HEK293 (cell line): ENCODE data around the gene DOP1A.

Source experiments
- KLF10 ChIP-seq: fragments of 450-650 bp; IDR thresholded peaks from 2 replicates; pipeline ENCODE4 v1.5.1; 2018; ENCODE audit warnings: missing biosample characterization, mild to moderate bottlenecking, missing genetic modification characterization
- KLF7 ChIP-seq: fragments of 450-650 bp; formaldehyde crosslinking; IDR thresholded peaks from 2 replicates; pipeline ENCODE4 v1.5.1; 2016; ENCODE audit warnings: missing biosample characterization, missing genetic modification characterization, borderline replicate concordance
- OVOL3 ChIP-seq: fragments of 450-650 bp; formaldehyde crosslinking; IDR thresholded peaks from 2 replicates; pipeline ENCODE4 v1.5.1; 2016; ENCODE audit warnings: missing biosample characterization, missing genetic modification characterization
- SP3 ChIP-seq: fragments of 450-650 bp; formaldehyde crosslinking; IDR thresholded peaks from 2 replicates; pipeline ENCODE4 v1.5.1; 2016; ENCODE audit warnings: missing biosample characterization, missing genetic modification characterization
- ZBTB21 ChIP-seq: fragments of 450-650 bp; formaldehyde crosslinking; IDR thresholded peaks from 2 replicates; pipeline ENCODE4 v1.5.1; 2017; ENCODE audit warnings: missing biosample characterization, missing genetic modification characterization
- ZBTB48 ChIP-seq: fragments of 450-650 bp; formaldehyde crosslinking; IDR thresholded peaks from 2 replicates; pipeline ENCODE4 v1.5.1; 2016; ENCODE audit warnings: missing biosample characterization, missing genetic modification characterization
- ZFP69B ChIP-seq: fragments of 450-650 bp; formaldehyde crosslinking; IDR thresholded peaks from 2 replicates; pipeline ENCODE4 v1.5.1; 2016; ENCODE audit warnings: missing biosample characterization, missing genetic modification characterization
- ZNF211 ChIP-seq: fragments of 450-650 bp; formaldehyde crosslinking; IDR thresholded peaks from 2 replicates; pipeline ENCODE4 v1.5.1; 2016; ENCODE audit warnings: low read depth, missing biosample characterization, missing genetic modification characterization
- ZNF274 ChIP-seq, 2 experiments: fragments of 200-500 bp in 1 of 2; fragments of 450-650 bp in 1 of 2; sonication (Bioruptor generic) in 1 of 2; formaldehyde crosslinking in 1 of 2; IDR thresholded peaks; 2 replicates each; pipeline versions ENCODE4 v1.5.1 to v1.6.1; 2014 to 2016; ENCODE audit warnings: borderline replicate concordance in 1 of 2, inconsistent platforms in 1 of 2, low read length in 1 of 2, missing biosample characterization in 1 of 2, missing genetic modification characterization in 1 of 2
- ZNF324 ChIP-seq: fragments of 450-650 bp; formaldehyde crosslinking; IDR thresholded peaks from 2 replicates; pipeline ENCODE4 v1.5.1; 2016; ENCODE audit warnings: missing biosample characterization, missing genetic modification characterization
- ZNF350 ChIP-seq: fragments of 450-650 bp; formaldehyde crosslinking; IDR thresholded peaks from 2 replicates; pipeline ENCODE4 v1.5.0; 2017; ENCODE audit warnings: missing biosample characterization, mild to moderate bottlenecking, missing genetic modification characterization
- ZNF362 ChIP-seq: fragments of 450-650 bp; formaldehyde crosslinking; IDR thresholded peaks from 2 replicates; pipeline ENCODE4 v1.5.1; 2016; ENCODE audit warnings: missing biosample characterization, missing genetic modification characterization
- ZNF394 ChIP-seq: fragments of 450-650 bp; formaldehyde crosslinking; IDR thresholded peaks from 2 replicates; pipeline ENCODE4 v1.5.1; 2016; ENCODE audit warnings: missing biosample characterization, missing genetic modification characterization, mild to moderate bottlenecking, moderate library complexity, borderline replicate concordance
- ZNF398 ChIP-seq: fragments of 450-650 bp; formaldehyde crosslinking; IDR thresholded peaks from 2 replicates; pipeline ENCODE4 v1.5.1; 2017; ENCODE audit warnings: missing biosample characterization, missing genetic modification characterization
- ZNF518A ChIP-seq: fragments of 450-650 bp; formaldehyde crosslinking; conservative IDR thresholded peaks from 2 replicates; pipeline ENCODE4 v1.5.1; 2016; ENCODE audit warnings: low read depth, missing biosample characterization, missing genetic modification characterization
- ZNF549 ChIP-seq: fragments of 450-650 bp; IDR thresholded peaks from 2 replicates; pipeline ENCODE4 v1.5.1; 2018; ENCODE audit warnings: missing biosample characterization, missing genetic modification characterization, mild to moderate bottlenecking, inconsistent platforms, moderate library complexity
- ZNF580 ChIP-seq: fragments of 450-650 bp; formaldehyde crosslinking; IDR thresholded peaks from 2 replicates; pipeline ENCODE4 v1.5.1; 2016; ENCODE audit warnings: missing biosample characterization, missing genetic modification characterization
- TF ChIP-seq, protein P1 (sequence below): fragments of 450-650 bp; formaldehyde crosslinking; IDR thresholded peaks from 2 replicates; pipeline ENCODE4 v1.5.1; 2016; ENCODE audit warnings: missing biosample characterization, missing genetic modification characterization
- TF ChIP-seq, protein P2 (sequence below): fragments of 450-650 bp; formaldehyde crosslinking; IDR thresholded peaks from 2 replicates; pipeline ENCODE4 v1.5.1; 2016; ENCODE audit warnings: missing biosample characterization, missing genetic modification characterization, borderline replicate concordance

The DOP1A gene

DNA sequence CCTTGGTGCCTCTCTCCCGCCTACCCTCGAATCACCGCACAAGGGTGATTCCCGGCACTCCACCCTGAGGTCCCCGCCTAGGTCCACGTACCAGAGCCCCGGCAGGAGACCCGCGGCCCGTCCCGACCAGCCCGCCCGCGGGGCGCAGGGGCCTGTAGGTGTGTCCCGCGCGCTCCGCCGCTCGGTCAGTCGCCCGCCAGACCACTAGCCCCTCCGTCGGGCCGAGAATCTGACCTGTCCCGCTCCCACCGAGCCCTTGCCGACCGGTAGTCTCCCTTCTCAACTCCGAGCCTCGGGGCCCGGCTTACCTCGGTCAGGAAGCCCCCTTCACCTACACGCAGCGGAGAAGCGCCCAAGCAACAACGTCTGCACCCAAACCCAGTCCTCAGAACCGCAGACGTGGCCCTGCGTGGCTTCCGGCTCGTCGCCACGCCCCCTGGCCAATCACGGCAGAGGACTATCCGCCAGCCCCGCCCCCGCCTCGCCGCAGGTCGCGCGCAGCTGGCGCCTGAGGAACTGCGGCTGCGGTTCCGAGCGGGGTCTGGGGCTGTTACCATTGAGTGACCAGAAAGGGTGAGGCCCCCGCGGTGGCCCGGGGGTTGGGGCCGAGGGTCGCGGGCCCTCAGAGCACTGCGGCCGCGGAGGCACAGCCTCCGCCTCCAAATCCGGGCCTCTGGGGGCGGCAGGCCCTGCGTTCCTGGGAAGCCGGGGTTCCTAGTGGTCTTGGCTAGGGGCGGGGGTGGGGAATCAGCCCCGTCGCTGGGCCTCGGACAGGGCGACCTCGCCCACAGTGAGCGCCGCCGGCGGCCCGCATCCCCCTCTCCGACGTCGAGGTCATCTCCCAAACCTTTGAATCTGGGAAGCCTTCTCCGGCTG lies 125.6 kb downstream of the DOP1A start, which contains the start of the genes PGM3 and RWDD2A (continued):
- TF ChIP-seq ZNF518A (tag by site-specific recombination) (no peak), KLF10 (tag by site-specific recombination) (no peak), ZFP69B (tag by site-specific recombination) (peak; percentile 40; the same call in 1 of the 2 replicates), ZNF350 (tag by site-specific recombination) (no peak), ZNF394 (tag by site-specific recombination) (peak; percentile 30; the same call in 1 of the 2 replicates), ZBTB48 (tag by site-specific recombination) (peak; percentile 75; the same call in 1 of the 2 replicates), ZNF580 (tag by site-specific recombination) (peak; percentile 32; the same call in 1 of the 2 replicates), ZNF211 (tag by site-specific recombination) (no peak), OVOL3 (tag by site-specific recombination) (no peak), ZBTB21 (tag by site-specific recombination) (no peak), ZNF362 (tag by site-specific recombination) (no peak), ZNF274 (IDR thresholded peaks at IDR 0.05; ENCODE audit: low read length) (no peak), ZNF274 (tag by site-specific recombination; IDR thresholded peaks at IDR 0.05; ENCODE audit: borderline replicate concordance) (no peak), ZNF549 (tag by site-specific recombination) (no peak), ZNF324 (no peak), ZNF398 (no peak), KLF7 (tag by site-specific recombination) (no peak), SP3 (tag by site-specific recombination) (peak; percentile 52; the same call in 1 of the 2 replicates)
- TF ChIP-seq, protein P1, sequence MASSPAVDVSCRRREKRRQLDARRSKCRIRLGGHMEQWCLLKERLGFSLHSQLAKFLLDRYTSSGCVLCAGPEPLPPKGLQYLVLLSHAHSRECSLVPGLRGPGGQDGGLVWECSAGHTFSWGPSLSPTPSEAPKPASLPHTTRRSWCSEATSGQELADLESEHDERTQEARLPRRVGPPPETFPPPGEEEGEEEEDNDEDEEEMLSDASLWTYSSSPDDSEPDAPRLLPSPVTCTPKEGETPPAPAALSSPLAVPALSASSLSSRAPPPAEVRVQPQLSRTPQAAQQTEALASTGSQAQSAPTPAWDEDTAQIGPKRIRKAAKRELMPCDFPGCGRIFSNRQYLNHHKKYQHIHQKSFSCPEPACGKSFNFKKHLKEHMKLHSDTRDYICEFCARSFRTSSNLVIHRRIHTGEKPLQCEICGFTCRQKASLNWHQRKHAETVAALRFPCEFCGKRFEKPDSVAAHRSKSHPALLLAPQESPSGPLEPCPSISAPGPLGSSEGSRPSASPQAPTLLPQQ (tag by site-specific recombination) = no peak; the same call in none of the 2 replicates
- TF ChIP-seq, protein P2, sequence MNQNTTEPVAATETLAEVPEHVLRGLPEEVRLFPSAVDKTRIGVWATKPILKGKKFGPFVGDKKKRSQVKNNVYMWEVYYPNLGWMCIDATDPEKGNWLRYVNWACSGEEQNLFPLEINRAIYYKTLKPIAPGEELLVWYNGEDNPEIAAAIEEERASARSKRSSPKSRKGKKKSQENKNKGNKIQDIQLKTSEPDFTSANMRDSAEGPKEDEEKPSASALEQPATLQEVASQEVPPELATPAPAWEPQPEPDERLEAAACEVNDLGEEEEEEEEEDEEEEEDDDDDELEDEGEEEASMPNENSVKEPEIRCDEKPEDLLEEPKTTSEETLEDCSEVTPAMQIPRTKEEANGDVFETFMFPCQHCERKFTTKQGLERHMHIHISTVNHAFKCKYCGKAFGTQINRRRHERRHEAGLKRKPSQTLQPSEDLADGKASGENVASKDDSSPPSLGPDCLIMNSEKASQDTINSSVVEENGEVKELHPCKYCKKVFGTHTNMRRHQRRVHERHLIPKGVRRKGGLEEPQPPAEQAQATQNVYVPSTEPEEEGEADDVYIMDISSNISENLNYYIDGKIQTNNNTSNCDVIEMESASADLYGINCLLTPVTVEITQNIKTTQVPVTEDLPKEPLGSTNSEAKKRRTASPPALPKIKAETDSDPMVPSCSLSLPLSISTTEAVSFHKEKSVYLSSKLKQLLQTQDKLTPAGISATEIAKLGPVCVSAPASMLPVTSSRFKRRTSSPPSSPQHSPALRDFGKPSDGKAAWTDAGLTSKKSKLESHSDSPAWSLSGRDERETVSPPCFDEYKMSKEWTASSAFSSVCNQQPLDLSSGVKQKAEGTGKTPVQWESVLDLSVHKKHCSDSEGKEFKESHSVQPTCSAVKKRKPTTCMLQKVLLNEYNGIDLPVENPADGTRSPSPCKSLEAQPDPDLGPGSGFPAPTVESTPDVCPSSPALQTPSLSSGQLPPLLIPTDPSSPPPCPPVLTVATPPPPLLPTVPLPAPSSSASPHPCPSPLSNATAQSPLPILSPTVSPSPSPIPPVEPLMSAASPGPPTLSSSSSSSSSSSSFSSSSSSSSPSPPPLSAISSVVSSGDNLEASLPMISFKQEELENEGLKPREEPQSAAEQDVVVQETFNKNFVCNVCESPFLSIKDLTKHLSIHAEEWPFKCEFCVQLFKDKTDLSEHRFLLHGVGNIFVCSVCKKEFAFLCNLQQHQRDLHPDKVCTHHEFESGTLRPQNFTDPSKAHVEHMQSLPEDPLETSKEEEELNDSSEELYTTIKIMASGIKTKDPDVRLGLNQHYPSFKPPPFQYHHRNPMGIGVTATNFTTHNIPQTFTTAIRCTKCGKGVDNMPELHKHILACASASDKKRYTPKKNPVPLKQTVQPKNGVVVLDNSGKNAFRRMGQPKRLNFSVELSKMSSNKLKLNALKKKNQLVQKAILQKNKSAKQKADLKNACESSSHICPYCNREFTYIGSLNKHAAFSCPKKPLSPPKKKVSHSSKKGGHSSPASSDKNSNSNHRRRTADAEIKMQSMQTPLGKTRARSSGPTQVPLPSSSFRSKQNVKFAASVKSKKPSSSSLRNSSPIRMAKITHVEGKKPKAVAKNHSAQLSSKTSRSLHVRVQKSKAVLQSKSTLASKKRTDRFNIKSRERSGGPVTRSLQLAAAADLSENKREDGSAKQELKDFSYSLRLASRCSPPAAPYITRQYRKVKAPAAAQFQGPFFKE (tag by site-specific recombination) = no peak
